DLD1 (cell line): ENCODE data around the gene PTPRD.

Source experiments
- in situ Hi-C: cut with HindIII; loops from 2 replicates; pipeline ENCODE4 v1.10.0; 2017; ENCODE audit warnings: low sequenced_read_pairs

The PTPRD gene

GRCh38 chr9:8338767-8339510 is 2273.9 kb downstream of the PTPRD start:
- in situ Hi-C loops = no loop called here

DNA sequence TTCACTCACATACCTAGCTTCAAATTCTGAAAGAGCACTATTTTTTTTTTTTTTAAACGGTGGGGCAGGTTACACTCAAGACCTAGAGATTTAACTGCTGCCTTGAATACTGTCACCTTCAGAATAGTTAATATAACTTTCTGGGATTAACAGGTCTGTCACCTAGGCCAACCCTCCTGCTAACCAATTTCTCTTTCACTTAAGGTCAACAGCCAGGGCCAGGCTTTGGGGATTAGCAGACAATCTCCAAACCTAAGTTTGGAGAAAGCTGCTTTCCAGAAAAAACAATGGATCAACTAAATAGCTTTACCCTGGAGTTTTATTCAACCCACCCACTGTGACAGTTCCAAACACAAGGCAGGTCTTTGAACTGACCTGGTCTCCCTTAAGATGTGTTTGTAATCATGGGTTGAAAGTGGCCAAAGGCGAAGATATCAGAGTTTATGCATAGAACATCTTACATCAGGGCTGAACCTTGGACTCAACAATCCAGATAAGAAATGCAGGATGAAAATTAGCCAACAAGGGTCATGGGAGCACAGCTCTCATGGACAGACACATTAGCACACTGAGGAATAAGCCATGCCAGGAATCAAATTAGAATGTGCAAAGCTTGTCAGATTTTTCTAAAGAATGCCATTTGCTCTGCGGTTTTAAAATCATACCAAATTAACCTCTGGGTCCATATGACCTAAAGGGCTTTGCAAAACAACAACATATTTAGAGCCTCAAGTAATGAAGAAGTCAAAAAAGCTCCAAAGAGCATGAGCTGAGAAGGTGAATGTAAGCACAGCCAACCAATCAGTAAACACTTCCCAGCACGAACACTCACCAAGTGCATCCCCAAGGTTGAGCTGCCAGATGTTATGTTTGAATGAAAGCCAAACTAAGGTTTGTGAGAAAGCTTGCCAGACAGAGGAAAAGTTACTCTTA is 2274.7 kb downstream of the PTPRD start:
- in situ Hi-C loops = no loop called here

DNA sequence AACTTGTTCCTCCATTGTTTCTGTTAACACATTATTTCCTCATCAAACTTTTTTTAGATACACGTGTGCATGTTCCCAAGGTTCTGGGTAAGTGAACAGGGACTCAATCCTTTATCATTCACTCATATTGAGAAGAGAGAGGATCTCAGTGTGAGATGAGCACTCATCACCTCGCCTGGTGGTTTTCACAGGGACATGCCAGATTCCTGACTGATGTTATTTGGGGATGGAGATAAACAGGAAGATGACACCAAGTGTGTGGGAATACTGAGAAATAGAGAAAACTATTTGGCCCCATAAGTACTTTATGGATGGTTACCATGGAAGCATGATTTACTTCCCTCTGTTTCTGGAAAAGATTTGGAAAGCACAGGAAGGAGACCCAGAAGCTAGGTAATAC is 2279.9 kb downstream of the PTPRD start:
- in situ Hi-C loops = no loop called here

GRCh38 chr9:8332331-8332650 is 2280.5 kb downstream of the PTPRD start:
- in situ Hi-C loops = no loop called here

DNA sequence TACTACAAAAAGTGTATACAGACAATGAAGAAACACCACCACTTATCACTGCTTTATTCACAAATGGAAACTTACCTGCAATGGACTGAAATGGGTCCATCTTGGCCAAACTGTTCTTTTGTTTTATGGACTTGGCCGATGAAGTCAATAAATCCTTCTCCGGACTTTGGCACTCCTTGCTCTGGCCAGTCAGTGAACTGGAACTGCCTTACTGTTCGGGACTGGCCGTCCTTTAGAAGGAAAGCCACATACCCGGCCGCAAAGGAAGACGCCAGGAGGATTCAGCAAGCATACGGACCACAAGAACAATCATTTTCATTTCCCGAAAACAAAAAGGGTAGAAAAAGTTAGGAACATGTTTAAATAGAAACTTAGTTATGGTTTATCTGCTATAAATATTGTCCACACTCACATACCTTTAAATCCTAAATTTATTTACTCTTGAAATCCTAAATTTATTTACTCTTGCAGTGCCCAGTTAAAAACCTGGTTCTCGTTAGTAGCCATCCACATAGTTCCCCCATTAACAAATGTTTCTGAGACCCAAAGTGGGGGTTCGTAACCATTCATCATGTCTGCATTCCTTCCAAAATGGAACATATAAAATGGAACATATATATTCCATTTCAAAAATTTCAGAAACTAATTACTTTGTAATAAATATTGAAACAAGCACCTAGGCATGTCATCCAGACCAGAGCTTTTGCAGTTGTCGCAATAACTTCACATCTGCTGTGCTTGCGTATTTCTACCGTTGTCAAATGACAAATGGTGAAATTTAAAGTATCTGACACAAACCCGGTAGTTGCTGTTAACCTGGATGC is 2281.1 kb downstream of the PTPRD start:
- in situ Hi-C loops = no loop called here

- in situ Hi-C loops = no loop called here
Measured at GRCh38 chr9:8329561-8330283, 2283.1 kb downstream of the PTPRD start.

GRCh38 chr9:8315211-8315610 is 2297.6 kb downstream of the PTPRD start:
- in situ Hi-C loops = no loop called here

GRCh38 chr9:8309258-8309657 is 2303.5 kb downstream of the PTPRD start:
- in situ Hi-C loops = no loop called here

DNA sequence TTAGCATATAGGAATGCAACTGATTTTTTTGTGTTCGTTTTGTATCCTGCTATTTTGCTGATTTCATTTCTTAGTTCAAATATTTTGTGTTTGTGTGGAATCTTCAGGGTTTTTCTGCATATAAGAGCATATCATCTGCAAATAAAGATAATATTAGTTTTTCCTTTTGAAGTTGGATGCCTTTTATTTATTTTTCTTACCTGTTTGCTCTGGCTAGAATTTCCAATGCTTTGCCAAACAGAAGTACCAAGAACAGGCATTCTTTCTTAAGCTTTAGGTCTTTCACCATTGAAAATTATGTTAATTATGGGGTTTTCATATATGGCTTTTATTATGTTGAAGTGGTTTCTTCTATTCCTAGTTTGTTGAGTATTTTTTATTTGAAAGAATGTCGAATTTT is 2308.1 kb downstream of the PTPRD start:
- in situ Hi-C loops = no loop called here

- in situ Hi-C loops = no loop called here
Measured at GRCh38 chr9:8301296-8301695, 2311.5 kb downstream of the PTPRD start.

DNA sequence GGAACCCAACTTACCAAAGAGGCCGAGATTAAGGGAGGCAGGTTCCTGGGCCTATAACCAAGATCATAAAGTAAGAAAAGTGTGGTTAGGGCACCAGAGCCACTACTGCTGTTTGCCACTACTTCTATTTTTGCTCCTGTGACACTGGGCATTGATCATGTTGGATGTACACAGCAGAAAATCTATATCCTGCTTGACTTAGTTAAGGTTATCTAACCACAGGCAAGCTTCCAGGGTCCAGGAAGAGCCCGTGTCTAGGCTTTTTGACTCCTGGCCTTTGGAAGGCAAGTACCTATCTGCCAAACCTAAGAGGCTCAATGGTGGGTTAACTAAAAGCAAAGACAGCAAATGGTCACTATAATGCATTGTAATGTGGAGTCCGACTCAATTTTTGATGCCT is 2315.8 kb downstream of the PTPRD start:
- in situ Hi-C loops = no loop called here

GRCh38 chr9:8292657-8293056 is 2320.1 kb downstream of the PTPRD start:
- in situ Hi-C loops = no loop called here

GRCh38 chr9:8289681-8290080 is 2323.1 kb downstream of the PTPRD start:
- in situ Hi-C loops = no loop called here

DNA sequence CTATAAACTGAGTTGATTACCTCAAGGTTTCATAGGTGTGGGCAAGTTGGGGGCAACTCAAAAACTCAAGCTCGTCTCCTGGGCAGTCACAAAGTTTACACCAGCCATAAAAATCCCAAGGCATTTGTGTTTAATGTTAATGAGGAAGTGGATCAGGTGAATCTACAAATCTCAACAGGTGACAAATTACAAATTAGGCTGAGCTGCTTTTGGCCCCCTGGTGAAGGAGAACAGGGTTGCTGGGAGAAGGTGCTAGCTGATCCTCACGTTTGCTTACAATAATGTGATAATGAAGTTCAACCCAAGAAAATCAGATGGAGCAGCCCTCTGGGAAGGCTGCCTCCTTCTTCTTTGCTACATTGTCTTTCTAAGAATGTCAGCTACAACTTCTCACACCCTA is 2324.8 kb downstream of the PTPRD start:
- in situ Hi-C loops = no loop called here

GRCh38 chr9:8287501-8287900 is 2325.3 kb downstream of the PTPRD start:
- in situ Hi-C loops = no loop called here

DNA sequence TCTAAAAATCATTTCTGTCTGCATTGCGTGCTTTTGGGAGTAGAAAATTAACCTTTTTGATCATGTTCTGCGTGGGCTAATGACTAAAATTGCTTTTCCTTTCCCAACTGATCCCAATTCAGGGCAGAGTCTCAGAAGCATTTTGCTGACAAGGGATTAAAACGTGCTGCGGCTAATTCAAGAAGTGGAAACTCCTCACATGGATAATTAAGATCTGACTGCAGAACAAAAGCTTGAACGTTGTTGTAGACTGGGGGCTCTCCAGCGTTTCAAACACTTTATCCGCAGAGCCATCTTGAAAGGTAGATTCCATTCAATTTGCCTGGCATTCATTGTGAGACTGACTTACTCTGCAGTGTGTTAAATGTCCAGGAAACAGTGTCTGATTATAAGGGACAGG is 2327.9 kb downstream of the PTPRD start:
- in situ Hi-C loops = no loop called here

- in situ Hi-C loops = no loop called here
Measured at GRCh38 chr9:8282535-8282934, 2330.3 kb downstream of the PTPRD start.

- in situ Hi-C loops = no loop called here
Measured at GRCh38 chr9:8280811-8281210, 2332.0 kb downstream of the PTPRD start.

- in situ Hi-C loops = no loop called here
Measured at GRCh38 chr9:8278048-8278447, 2334.8 kb downstream of the PTPRD start.

GRCh38 chr9:8270235-8270634 is 2342.6 kb downstream of the PTPRD start:
- in situ Hi-C loops = no loop called here

DNA sequence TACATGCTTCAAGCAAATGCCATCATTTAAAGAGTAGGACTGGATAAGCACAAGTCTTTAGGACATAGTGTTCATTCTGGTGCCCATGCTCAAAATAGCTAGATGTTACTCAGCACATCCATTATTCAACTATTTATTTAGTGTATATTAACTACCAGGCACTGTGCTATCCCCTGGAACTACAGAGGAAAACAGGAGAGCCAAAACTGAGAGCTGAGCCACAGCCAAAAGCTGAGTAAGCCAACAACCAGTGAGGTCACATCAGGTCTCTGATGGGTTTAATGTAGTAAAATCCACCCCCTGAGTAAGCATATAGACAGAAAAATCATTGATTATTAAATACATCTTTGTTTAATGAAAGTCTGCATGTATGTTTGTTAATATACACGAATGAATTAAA is 2343.9 kb downstream of the PTPRD start:
- in situ Hi-C loops = no loop called here
